Measurements from ENCODE around the gene DCBLD2.

Gene DCBLD2

GRCh38 chr3:98826126-98826525, 75.4 kb downstream of the DCBLD2 start:
- TF ChIP-seq CTCF (IDR thresholded peaks at IDR 0.05; ENCODE audit: extremely low read depth, missing control alignments), result no peak
- DNase-seq (ENCODE audit: low spot score), result no peak

- TF ChIP-seq CTCF (IDR thresholded peaks at IDR 0.05; ENCODE audit: extremely low read depth, missing control alignments), result no peak
- no peak for DNase-seq (ENCODE audit: low spot score)
These were observed 77.2 kb downstream of the DCBLD2 start for GRCh38 chr3:98824256-98824655.

GRCh38 chr3:98823791-98824190, 77.7 kb downstream of the DCBLD2 start:
- TF ChIP-seq CTCF (IDR thresholded peaks at IDR 0.05; ENCODE audit: extremely low read depth, missing control alignments), result no peak
- DNase-seq (ENCODE audit: low spot score), result no peak

GRCh38 chr3:98821063-98821462, 80.4 kb downstream of the DCBLD2 start:
- TF ChIP-seq CTCF (IDR thresholded peaks at IDR 0.05; ENCODE audit: extremely low read depth, missing control alignments), result no peak
- DNase-seq (ENCODE audit: low spot score), result no peak

- TF ChIP-seq CTCF (IDR thresholded peaks at IDR 0.05; ENCODE audit: extremely low read depth, missing control alignments), result peak; percentile 16
- DNase-seq (ENCODE audit: low spot score), result peak; percentile 51
These were observed 83.9 kb downstream of the DCBLD2 start for GRCh38 chr3:98817547-98818041.

GRCh38 chr3:98814817-98815420, 86.6 kb downstream of the DCBLD2 start:
- no peak for TF ChIP-seq CTCF (IDR thresholded peaks at IDR 0.05; ENCODE audit: extremely low read depth, missing control alignments)
- no peak for DNase-seq (ENCODE audit: low spot score)

GRCh38 chr3:98812851-98813374, 88.6 kb downstream of the DCBLD2 start:
- DNase-seq (ENCODE audit: low spot score), result peak; percentile 43
- peak; percentile 22 for TF ChIP-seq CTCF (IDR thresholded peaks at IDR 0.05; ENCODE audit: extremely low read depth, missing control alignments)
